Heart right ventricle (tissue), 16 donors: ENCODE data around the gene ATR. TPM values are rescaled to one million over a fixed set of nuclear protein-coding genes. Genes with fewer than 3 reads are reported as not detected.

Experiments used
- ATAC-seq, 8 donors: fragments of 200-7000 bp; cut with Tn5 transposase; one replicate each; pipeline ENCODE4 v1.9.1; 2020; ENCODE audit warnings: mild to moderate bottlenecking in 8 of 8, moderate library complexity in 8 of 8, moderate number of reproducible peaks in 1 of 8
- DNase-seq, 2 donors: peaks; one replicate each; pipeline ENCODE4 v3.0.0-alpha.2; 2020
- H3K27ac ChIP-seq, 10 donors: fragments of 200-600 bp; sonication (generic) in 2 of 10; one replicate each; pipeline versions ENCODE4 v1.5.0 to v1.8.0; 2020 to 2022; ENCODE audit warnings: mild to moderate bottlenecking in 3 of 10
- H3K27me3 ChIP-seq, 7 donors: fragments of 200-600 bp; one replicate each; pipeline ENCODE4 v1.8.0; 2021 to 2022; ENCODE audit warnings: mild to moderate bottlenecking in 2 of 7
- H3K36me3 ChIP-seq, 9 donors: fragments of 200-600 bp; sonication (generic) in 1 of 9; one replicate each; pipeline versions ENCODE4 v1.5.0 to v1.8.0; 2020 to 2022; ENCODE audit warnings: mild to moderate bottlenecking in 2 of 9
- H3K4me1 ChIP-seq, 9 donors: fragments of 200-600 bp; sonication (generic) in 1 of 9; one replicate each; pipeline versions ENCODE4 v1.5.0 to v1.8.0; 2020 to 2022; ENCODE audit warnings: mild to moderate bottlenecking in 4 of 9
- H3K4me3 ChIP-seq, 10 donors: fragments of 200-600 bp; sonication (generic) in 2 of 10; one replicate each; pipeline versions ENCODE4 v1.5.0 to v1.8.0; 2020 to 2022; ENCODE audit warnings: mild to moderate bottlenecking in 7 of 10, moderate library complexity in 2 of 10
- H3K9me3 ChIP-seq, 11 donors: fragments of 200-600 bp in 10 of 11; sonication (generic) in 2 of 11; one replicate each; pipeline versions ENCODE4 v1.5.0 to v1.8.0; 2013 to 2022; ENCODE audit warnings: mild to moderate bottlenecking in 2 of 11, control low read depth in 1 of 11, moderate library complexity in 1 of 11
- WGBS, 2 donors: extraction: QIAGEN DNeasy Blood & Tissue Kit; methylation state at CpG; one replicate each; pipeline ENCODE4 v1.1.7; 2013; ENCODE audit warnings: inconsistent platforms in 1 of 2; 5-methylcytosine and 5-hydroxymethylcytosine counted together
- intact Hi-C, 10 donors: fragments of 100-400 bp; cut with DNase I; formaldehyde crosslinking; loops; one replicate each; pipeline versions ENCODE4 v1.11.1 to v1.14.2; 2022
- polyA plus RNA-seq, 2 donors: library from polyadenylated mRNA; stranded (reverse); fragments of 200-250 nt; gene quantifications; one replicate each; pipeline ENCODE4 v1.2.3, GENCODE V29; 2013
- total RNA-seq, 10 donors: library from RNA; stranded (reverse); fragmentation: NEBNext Ultra II Directional in 3 of 10; extraction: Animal tissue kit (Norgen Biotek cat#: 25700) in 3 of 10; gene quantifications; one replicate each; pipeline versions ENCODE4 v1.2.1 to v1.2.4, GENCODE V29; 2021 to 2023
- TF ChIP-seq, protein P1 (sequence below), 9 donors: fragments of 200-600 bp; sonication (generic) in 2 of 9; IDR thresholded peaks; one replicate each; pipeline versions ENCODE4 v1.5.0 to v1.8.0; 2021 to 2022; ENCODE audit warnings: antibody characterized with exemption in 9 of 9, mild to moderate bottlenecking in 5 of 9, moderate library complexity in 1 of 9
- donor health status: Arrhythmogenic right ventricular cardiomyopathy.
- donor health status: ischemic (EF 13 %, LVEDD 7.1; RV severe dilation, severe dysfunction).
- donor health status: healthy with polysubstance abuse.
- donor health status: DM: no; HTN: yes; CAD: no.
- donor health status: DM: no; HTN: no; CAD: no.
- donor health status: ischemic (EF 25% LVEDD 6.9; RV normal size, moderate dysfunction).
- donor health status: ischemic (EF 25% LVEDD 5.7; RV mildly dilated, moderate dysfunction).
- donor health status: healthy.
- donor health status: DM: yes; HTN: yes; CAD: no.
- donor health status: Ischemic cardiomyopathy.
- donor health status: ischemic (EF 35%, LVEDD 5.7; RV mildly dilated, moderate dysfunction).
- donor health status: nonischemic (EF 11% LVEDD 7.7; RV severe dilation, severe dysfunction).
- donor health status: DM: yes; HTN: yes; CAD: no.
- donor health status: PGD.
- donor health status: ischemic (EF 29% LVEDD 5.4; RV normal size, mild dysfunction).
- donor health status: nonischemic (EF 23%, LVEDD 6.1; RV moderate dilation, normal function).

ATR gene
- total and polyA plus RNA-seq, 12 donors: 4.8 to 19.7 (median 10.8) TPM

DNA sequence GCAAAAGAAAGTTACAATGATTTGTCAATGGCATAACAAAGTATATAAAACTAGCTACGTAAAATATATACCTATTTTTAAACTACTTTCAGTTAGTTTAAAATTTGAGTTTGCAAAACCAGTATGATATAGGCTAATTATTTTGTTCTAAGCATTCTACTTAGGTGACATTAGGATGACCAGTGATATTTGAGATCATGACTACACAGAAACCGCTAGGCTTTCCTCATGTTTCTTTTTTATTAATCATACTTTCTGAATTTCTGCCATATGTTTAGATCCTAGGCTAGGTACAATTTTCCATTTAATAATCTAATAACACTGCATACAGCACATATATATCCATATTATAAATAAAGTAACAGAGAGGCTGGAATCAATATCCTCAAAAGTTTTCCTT lies 78.3 kb downstream of the ATR start:
- intact Hi-C loops: loop anchor here in 1 of 10 donors (10.0 kb wide), 1 partner anchor 95 kb away; no protein-coding TSS in a partner anchor
- Histone ChIP-seq H3K4me3 (no peak overlapping the region), H3K36me3 (peaks cover 0 to 95% (median 22%) of the 10 kb centered on the region in 9 donors), H3K27ac (no peak overlapping the region), H3K9me3 (peaks cover 0 to 3% (median 0%) of the 10 kb centered on the region in 11 donors), H3K4me1 (no peaks in the 10 kb centered on the region), H3K27me3 (no peaks in the 10 kb centered on the region)
- WGBS, 2 donors: 77 to 95% methylated on average over 2 of the region's 2 CpGs
- TF ChIP-seq, protein P1, sequence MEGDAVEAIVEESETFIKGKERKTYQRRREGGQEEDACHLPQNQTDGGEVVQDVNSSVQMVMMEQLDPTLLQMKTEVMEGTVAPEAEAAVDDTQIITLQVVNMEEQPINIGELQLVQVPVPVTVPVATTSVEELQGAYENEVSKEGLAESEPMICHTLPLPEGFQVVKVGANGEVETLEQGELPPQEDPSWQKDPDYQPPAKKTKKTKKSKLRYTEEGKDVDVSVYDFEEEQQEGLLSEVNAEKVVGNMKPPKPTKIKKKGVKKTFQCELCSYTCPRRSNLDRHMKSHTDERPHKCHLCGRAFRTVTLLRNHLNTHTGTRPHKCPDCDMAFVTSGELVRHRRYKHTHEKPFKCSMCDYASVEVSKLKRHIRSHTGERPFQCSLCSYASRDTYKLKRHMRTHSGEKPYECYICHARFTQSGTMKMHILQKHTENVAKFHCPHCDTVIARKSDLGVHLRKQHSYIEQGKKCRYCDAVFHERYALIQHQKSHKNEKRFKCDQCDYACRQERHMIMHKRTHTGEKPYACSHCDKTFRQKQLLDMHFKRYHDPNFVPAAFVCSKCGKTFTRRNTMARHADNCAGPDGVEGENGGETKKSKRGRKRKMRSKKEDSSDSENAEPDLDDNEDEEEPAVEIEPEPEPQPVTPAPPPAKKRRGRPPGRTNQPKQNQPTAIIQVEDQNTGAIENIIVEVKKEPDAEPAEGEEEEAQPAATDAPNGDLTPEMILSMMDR (IDR thresholded peaks at IDR 0.05): no peak
- ATAC-seq (no peak), DNase-seq (no peak)

DNA sequence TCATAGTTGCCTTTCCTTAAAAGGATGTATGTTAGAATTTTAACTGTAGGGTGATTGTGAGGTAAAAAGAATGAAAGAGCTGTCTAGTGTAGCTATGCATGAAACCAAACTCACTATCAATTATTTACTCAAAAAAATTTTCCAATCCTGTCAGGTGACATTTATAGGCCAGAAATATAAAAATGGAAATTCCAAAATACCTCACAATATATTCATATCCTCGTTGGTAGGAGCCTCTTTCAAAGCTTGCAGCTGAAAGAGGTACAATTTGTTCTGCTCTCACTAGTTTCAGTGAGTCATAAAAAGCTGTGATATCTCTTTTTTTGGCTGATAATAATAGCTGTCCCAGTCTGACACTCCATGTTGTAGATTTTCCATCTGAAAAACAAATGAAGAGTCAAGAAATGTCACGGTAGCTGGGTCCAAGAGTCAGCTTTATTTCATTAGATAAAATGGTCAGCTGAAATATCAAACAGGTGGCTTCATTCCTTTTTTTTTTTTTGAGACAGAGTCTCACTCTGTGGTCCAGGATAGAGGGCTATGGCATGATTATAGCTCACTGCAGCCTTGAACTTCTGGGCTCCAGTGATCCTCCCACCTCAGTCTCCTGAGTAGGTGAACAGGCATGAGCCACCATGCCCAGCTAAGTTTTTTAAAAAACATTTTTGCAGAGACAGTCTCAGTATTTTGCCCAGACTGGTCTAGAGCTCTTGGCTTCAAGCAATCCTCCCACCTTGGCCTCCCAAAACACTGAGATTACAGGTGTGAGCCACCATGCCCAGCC lies 79.9 kb downstream of the ATR start:
- H3K4me1 ChIP-seq: no peaks in the 10 kb centered on the region
- peaks cover 0 to 95% (median 16%) of the 10 kb centered on the region in 9 donors for H3K36me3 ChIP-seq
- no peak overlapping the region for H3K27ac ChIP-seq
- TF ChIP-seq, protein P1 (IDR thresholded peaks at IDR 0.05): no peak
- DNase-seq (no peak), ATAC-seq (no peak)
- peaks cover 0 to 3% (median 0%) of the 10 kb centered on the region in 11 donors for H3K9me3 ChIP-seq
- H3K4me3 ChIP-seq: no peak overlapping the region
- WGBS, 2 donors: 55 to 72% methylated on average over 2 of the region's 2 CpGs
- no peaks in the 10 kb centered on the region for H3K27me3 ChIP-seq
- intact Hi-C loops: no loop called here

DNA sequence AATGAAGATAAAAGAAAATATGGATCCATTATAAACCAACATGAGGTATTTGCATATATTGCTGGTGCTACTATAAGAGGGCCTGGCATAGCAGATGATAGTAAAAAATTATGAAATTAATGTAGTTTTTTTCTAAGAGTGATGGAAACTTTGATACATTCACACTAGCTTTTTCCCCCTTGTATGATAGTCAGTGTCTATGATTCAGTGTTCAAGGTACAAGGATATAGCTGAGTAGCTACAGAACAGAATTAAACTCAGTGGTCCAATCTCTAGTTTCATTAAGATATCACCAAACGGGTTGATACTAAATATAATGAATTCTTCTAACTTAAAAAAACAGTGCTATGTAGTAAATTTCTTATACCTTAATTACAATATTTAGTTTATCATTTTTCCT lies 80.8 kb downstream of the ATR start:
- intact Hi-C loops: no loop called here
- TF ChIP-seq, protein P1 (IDR thresholded peaks at IDR 0.05): no peak
- ATAC-seq (no peak), DNase-seq (no peak)
- Histone ChIP-seq H3K9me3 (peaks cover 0 to 3% (median 0%) of the 10 kb centered on the region in 11 donors), H3K36me3 (peaks cover 0 to 95% (median 16%) of the 10 kb centered on the region in 9 donors), H3K27ac (no peak overlapping the region), H3K4me3 (no peak overlapping the region), H3K27me3 (no peaks in the 10 kb centered on the region), H3K4me1 (no peaks in the 10 kb centered on the region)
- 85 to 86% methylated on average over 1 of the region's 1 CpG for WGBS, 2 donors

DNA sequence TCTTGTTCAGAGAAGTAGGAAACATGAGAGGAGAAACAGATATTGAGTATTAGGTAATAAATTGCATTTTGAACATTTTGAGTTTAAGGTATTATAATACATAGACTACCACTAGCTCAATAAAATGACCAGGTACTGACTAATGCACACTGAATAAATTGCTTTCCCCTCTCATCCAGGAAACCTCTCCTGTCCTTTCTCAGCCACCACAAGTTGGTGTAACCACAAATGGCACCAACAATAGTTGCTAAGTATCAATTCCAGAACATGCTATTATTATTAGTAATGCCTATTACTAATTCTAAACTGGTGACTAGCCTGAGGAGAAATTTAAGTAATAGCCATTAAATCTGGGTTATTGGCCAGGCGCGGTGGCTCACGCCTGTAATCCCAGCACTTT lies 83.4 kb downstream of the ATR start:
- no peak overlapping the region for H3K4me3 ChIP-seq

More for the DNA sequence above, 83.4 kb downstream of the ATR start:
- Histone ChIP-seq H3K27ac (no peak overlapping the region), H3K36me3 (peaks cover 0 to 100% (median 39%) of the 10 kb centered on the region in 9 donors), H3K4me1 (no peaks in the 10 kb centered on the region), H3K9me3 (no peaks in the 10 kb centered on the region), H3K27me3 (no peaks in the 10 kb centered on the region)
- TF ChIP-seq, protein P1 (IDR thresholded peaks at IDR 0.05): no peak
- intact Hi-C loops: no loop called here
- ATAC-seq: no peak
- DNase-seq: no peak
- WGBS, 2 donors: 78 to 99% methylated on average over 3 of the region's 3 CpGs
